Activated CD8-positive, alpha-beta memory T cell treated with anti-CD3 and anti-CD28 coated beads for 1 hour (primary cell): Measurements from ENCODE around the gene FYCO1.
A peak's percentile ranks its signal among the peaks of the same experiment; 100 is the strongest.
"Not testable (repeated sequence)": the region's sequence is repeated elsewhere in the genome, so short reads cannot be mapped to it uniquely, and the experiment has no call there.

Experiments used
- DNase-seq, 2 donors: peaks; one replicate each; pipeline ENCODE4 v3.0.0-alpha.2; 2020; ENCODE audit warnings: low read depth in 1 of 2; ENCODE audit errors: extremely low read depth in 1 of 2

The FYCO1 gene

DNA sequence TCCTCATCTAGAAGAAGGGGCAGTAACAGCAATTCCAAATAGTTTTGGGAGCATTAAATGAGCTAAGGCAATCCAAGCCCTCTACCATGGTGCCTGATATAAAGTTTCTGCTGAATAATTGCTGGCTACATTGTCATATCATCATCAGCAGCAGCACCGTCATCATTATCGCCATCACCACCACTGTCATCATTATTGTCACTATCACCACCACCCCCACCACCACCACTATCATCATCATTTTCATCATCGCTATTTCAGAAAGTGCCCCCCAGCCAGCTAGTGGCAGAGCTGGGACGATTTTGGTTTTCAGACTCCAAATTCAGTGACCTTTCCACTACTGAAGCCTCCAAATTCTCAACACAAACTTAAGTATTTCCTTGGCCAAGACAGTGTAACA, 16.6 kb upstream of the FYCO1 start:
- DNase-seq: no peak

DNA sequence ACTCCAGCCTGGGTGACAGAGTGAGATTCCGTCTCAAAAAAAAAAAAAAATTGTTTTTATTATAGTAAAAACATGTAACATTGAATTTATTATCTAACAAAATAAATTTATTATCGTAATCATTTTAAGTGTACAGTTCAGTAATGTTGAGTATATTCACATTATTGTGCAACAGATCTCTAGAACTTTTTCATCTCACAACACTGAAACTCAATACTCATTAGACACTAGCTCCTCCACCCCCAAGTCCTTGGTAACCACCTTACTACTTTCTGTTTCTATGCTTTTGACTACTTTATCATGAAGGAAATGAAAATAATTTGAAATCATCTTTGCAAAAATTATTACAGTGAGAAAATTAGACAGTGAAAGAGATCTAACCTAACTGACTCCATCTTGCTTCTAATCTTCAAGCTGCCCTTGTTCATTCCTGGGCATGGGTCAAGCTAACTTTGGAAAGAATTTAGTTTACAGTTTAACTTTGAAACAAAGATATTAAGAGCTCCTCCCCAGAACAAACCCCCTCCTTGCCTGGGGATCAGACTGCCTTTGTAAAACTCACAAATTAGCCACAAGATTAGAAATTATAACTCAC, 15.0 kb upstream of the FYCO1 start:
- no peak for DNase-seq

DNA sequence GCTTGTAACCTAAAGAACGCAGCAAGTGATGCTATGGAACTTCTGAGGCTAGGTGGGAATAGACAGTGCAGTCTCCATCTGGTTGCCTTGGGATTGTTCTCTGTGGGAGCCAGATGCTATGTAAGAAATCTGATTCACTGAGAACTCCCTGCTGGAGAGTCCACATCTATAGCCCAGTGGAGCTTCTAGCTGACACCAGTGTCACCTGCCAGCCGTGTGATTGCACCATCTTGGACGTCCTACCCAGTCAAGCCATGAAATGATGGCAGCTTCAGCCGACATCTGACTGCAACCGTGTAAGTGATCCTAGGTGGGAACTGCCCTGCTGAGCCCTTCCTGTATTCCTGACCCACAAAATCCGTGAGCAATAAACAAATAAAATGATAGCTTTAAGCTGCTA, 12.4 kb upstream of the FYCO1 start:
- no peak for DNase-seq

DNA sequence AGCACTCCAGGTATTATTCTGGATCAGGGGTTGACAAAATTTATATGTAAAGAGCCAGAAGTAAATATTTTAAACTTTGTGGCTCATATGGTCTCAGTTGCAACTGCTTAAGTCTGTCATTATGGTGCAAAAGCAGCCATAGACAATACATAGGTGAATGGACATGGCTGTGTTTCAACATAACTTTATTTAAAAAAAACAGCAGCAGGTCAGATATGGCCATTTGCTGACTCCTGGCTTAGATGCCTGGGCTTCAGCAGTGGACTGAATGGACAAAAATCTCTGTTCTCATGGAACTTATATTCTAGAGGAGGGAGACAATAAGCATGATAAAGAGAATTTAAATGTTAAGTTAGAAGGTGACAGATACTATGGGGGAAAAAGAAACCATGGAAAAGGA, 11.7 kb upstream of the FYCO1 start:
- no peak for DNase-seq

DNA sequence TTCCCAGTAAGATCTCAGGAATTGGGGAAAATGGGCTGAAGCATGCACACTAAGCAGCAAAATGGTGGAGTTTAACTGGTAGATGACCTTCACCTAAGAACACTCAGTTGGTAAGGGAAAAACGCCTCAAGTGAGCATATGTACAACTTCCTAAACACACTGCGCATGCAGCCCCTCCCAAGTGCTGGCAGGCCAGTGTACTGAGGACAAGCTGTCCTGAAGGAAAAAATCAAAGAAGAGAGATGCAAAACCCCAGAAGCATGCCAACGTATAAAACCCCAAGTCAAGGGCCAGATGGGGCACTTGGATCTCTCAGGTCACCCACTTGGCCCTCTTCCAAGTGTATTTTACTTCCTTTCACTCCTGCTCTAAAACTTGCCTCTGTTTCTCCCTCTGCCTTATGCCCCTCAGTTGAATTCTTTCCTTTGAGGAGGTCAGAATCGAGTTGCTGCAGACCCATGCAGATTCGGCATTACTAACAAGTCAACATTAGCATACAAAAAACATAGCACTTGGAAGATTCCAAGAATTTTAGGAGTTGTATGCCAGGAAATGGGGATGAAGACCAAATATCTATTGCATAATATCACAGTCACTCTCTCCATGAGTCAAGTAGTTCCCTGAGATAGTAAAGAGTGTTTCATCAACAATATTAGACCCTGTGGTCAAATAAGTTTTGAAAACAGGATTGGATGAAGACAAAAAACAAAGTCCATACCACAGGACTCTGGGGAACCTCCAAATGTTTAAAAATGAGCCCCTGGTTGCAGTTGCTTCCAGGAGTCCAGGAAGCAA, 10.8 kb upstream of the FYCO1 start:
- no peak for DNase-seq

DNA sequence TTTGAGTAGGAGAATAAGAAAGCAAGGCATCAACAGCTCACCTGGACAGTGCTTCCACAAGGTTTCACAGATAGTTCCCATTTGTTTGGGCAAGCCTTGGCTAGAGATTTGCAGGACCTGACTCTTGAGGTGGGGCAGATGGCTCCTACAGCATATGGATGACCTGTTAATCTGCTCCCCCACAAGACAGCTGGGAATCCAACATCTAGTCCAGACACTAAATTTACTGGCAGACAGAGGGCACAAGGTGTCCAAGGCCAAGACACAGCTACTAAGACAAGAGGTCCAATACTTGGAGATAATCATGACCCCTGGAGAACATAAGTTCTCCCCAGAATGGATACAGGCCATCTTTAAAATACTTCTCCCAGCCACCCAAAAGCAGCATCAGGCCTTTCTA, 8.1 kb upstream of the FYCO1 start:
- DNase-seq: not testable (repeated sequence)

DNA sequence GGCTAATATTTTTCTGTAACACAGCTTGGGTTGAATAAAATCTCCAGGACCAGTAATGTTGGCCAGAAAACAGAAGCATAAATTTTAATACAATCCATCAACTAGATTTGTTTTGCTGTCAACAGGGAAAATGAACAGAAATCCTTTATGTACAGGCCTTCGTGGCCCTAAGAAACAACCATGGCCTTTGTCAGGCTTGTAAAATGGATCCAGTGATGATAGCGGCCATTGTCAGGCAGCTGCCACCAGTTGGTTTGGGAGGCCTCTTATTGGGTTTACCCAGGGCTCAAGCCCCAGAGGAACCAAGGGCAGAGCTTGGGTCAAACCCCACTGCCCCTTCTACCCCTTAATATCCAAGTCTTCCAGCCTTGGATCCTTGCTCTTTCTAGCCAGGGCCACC, 5.6 kb upstream of the FYCO1 start:
- no peak for DNase-seq

DNA sequence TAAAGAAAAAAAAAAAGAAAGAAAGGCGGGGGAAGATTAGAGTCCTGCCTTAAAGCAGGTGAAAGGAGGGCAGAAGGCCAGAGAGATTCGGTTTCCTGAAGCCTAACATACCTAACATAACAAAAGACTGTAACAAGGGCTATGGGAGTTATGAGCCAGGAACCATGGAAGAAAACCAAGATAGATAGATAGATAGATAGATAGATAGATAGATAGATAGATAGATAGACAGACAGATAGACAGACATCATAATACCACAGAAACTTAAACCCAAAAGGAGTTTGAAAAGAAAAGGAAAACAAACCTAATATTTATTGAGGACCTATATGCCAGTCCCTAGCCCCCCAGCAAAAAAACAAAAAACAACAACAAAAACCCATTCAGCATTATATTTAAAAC, 2.3 kb upstream of the FYCO1 start:
- no peak for DNase-seq

DNA sequence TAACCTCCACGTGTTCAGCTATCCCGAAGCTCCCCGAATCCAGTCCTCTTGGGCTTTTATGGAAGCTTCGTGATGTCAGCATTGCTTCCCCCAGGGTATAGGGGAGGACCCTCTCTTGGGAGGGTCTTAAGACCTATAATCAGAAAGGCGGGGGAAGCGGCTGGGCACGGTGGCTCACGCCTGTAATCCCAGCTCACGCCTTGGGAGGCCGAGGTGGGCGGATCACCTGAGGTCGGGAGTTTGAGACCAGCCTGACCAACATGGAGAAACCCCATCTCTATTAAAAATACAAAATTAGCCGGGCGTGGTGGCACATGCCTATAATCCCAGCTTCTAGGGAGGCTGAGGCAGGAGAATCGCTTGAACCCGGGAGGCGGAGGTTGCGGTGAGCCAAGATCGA, 1.9 kb upstream of the FYCO1 start:
- DNase-seq: not testable (repeated sequence)

DNA sequence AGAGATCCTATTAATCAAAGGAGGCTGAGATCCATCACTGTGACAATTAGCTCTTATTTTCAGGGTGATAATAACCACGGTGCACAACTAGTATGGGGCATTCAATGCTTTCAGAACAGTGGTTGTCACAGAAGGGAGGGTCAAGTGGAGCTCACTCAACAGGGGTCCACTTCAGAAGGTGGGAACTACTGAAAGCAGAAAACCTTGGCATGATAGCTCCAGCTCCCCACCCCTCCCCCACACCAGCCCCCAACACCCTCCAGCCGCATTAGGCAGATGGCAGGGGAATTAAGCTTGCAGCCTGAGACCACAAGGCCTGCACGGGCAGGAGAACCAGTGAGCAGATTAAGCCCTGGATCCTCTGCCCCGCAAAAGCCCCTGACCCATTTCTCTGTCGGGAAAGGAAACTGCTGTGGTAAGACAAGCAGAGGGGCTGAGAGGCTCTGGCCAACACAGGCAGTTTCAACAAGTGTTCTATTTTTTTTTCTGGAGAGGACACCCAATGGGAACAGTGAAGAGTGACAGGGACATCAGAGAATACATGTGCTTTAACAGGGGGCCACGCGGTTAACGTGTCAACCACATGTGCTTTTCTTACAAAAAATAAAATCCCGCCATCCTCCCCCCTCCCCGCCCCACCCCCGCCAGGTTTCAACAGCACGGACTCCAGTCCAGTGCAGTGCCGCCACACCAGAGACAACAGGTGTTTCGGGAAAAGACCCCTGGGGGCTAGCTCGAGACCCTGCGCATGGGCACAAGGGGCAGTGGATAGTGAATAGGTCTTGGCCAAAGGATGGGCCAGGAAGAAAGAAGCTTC, 997 bp downstream of the FYCO1 start:
- DNase-seq: peak; percentile 9 to 24

DNA sequence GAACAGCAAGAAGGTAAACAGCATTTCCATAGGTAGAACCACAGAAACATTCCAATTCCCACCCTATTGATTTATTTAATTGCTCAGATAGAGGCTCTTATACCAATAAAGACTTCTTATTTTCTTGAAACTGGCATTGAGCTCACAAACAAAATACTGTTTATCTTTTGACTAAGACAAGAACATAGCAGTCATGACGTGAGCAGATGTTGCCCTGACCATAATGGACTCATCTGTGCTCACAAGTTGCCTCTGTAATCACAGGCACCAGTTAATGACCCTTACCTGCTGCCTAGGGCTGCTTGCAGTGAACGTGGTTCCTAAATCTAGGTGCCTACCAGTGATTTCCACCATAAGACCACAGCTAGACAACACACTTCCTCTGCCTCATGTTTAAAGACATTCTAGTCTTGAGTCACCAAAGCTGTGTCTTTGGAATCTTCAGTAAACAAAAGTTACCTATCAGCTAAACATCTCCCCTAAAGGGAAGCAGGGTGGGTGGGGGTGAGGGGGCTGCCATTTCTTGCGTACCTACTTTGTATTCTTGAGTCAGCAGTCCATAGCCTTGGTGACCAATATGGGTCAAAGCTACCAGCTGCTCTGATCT, 2.1 kb downstream of the FYCO1 start:
- peak in 1 of 2 donors; percentile 19 for DNase-seq

DNA sequence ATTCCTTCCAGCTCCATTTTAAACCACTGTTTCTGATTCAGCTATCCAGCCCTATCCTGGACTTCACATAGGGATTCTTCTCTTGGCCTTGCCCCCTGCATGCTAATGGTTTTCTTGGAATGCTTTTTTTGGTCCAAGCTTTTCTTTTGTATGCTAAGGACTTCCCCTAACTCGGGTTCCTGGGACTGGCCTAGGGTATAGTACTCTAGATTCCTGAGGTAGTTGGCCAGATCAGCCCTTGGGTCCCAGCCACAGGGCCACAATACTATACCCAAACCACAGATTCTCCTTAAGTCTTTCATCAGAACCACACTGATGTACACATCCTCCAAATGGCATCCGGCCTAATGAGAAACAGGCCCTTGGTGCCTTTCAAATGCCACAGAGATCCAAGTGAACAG, 2.8 kb downstream of the FYCO1 start:
- no peak for DNase-seq

DNA sequence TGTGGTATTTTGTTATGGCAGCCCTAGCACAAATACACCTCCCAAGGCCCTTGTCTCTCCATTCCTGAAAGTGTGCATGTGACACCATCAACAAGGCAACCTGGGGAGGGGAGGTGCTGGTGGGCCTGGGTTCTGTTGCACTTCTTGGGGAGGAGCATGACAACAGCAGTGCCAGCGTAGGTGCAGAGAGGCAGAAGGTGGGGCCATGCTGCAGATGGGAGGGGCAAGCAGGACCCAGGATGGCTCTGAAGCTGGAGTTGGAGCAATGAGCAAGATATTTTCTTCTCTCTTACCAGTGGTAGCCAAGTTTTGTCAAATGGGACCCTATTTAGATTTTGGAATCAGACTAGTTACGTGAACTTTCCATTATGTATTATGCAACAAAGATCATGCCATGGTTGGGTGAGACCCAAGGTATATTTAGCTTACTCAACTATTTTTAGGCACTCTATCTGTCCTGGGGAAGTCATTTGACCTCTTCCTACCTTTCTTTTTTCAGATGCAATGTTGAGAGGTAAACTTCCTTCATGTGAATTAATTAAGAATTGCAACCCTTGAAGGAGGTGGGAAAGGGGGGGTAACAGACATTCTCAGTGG, 3.4 kb downstream of the FYCO1 start:
- no peak for DNase-seq

DNA sequence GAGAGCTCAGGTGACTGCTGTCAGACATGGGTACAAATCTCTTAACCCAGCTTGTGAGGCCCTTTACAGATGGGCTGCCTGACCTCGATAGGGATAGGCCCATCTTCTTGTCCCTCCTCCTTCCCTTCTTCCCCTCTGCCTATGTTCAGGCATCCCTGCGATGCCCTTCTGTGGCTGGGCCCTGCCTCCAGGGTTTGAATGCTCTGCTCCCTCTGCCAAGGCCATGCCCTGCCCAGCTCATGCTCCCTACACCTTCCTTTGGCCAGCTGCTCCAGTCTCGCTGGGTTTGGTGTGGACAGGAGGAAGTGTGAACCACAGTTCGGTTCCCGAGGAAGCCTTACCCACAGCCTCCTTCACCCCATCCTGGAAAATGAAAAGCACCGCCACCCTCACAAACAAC, 4.3 kb downstream of the FYCO1 start:
- DNase-seq: no peak

DNA sequence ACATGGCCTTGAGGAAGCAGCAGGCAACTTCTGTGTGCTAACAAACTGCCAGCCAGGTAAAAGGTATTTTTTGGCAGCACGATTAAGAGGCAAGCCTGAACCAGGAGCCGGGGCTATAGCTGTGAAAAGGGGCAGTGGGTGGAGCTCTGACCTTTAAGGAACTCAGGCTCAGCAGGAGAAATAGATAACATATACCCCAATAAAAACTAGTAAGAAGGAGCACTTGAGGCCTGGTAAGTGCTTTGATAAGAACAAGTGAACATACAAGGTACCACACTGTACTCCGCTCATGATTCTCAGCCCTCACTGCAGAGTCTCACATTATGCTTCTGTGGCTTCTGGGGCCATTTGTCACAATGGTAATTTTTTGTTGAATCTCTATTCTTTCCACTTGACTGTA, 5.4 kb downstream of the FYCO1 start:
- DNase-seq: no peak

DNA sequence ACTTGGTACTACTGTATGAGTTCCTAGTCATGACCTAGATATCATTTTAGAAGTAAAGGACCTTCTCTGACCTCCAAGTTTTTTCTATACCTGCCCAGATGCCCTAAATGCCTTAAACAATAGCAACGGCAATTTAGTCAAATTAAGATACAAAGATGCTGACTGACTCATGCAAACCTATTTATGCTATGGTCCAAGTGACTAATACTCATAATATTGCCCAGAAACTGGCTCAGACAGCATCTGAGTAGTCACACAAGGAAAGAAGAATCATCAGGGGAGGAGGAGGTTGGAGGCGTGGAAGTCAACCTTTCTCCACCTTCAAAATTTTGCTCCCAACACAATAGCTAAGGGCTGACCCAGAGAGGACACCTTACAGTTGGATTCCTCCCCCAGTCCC, 6.8 kb downstream of the FYCO1 start:
- no peak for DNase-seq

DNA sequence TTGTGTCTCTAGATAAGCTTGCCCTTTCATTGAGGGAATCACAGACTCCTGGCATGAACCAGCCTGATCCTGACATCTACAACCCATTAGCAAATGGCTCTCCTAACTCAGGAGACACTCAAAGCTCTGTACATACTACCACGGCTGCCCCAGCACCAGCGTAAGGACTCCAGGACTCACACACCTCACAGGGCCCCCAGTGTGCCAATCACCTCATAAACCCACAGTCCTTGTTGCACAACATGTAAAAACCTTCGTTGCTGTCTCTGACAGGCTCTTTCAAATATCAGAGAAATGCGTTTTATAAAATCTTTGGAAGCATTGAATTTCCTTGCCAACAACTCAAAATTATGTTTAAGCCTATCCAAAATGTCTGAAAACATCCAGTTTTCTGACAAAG, 7.3 kb downstream of the FYCO1 start:
- DNase-seq: no peak

DNA sequence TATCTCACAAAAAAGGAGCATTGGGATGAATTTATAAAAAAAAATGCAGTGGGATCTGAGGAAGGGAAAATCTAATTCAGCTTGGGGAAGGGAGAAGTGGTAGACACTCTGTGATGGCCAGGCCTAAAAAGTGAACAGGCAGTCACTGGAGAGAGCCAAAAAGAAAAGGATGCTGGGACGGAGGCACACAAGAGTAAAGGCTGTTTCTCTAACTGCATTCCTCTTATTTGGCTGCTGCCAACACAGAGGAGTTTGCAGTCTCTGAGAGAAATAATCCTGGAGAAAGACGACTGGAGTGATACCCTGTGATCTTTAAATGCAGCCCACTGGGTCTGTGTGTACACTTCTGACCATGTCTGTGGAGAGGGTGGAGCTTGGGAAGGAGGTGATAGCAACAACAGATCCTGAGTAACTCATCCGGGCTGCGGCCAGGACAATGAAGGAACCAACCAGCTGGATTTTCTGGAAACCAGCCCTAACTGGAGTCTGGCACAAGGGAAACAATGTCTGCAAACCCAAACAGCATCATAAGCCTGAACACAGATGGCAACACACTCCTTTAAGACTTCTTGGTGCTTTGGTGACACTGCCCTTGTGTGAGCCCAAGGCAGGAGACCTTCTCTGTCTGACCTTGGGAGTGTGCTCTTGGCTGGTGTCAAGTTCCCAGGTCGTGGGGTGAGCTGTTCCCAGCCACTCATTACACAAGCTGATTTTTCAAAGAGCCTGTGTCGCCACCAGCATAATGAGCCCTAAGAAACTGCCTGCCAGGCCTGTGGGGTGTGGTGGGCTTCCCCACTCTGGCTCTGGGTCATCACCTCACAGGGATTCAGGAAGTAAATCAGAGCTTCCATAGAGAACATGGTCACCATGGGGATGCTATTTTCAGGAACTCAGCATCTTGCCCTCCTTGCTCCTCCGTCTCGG, 8.0 kb downstream of the FYCO1 start:
- DNase-seq: no peak

DNA sequence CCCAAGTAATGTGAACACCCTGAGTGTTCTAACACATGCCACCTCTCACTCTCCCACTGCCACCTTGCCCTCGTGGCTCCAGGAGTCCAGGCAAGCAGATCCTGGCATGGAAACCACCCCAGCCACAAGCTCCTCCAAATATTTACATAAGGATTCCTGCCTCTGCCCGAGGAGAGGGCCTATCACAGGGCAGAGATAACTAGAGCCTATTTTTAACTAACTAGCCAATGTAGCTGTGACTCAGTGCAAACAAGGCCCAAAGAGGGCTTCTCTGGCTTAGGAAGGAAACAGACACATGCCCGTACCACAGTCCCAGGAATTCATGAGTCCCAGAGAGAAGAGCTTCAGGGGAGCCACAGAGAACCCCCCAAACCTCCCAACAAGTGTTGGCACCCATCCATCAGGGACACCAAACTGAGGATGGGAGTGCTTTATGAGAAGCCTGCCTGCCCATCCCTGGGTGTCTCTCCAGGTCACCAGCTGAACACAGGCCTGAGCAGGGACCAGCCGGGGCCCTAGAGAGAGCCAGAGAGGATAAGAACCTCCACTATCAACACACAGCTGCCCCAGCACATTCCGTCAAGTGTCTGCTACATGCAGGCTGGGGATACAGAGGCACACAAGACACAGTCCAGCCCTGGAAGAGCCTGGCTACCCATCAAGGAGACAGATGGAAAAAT, 9.2 kb downstream of the FYCO1 start:
- DNase-seq: no peak
